ENCODE results near the gene TPTE.
"Not testable (repeated sequence)": the region's sequence is repeated elsewhere in the genome, so short reads cannot be mapped to it uniquely, and the experiment has no call there.

TPTE gene

GRCh38 chr21:10616535-10616934 is 95.2 kb downstream of the TPTE start:
- H3K36me3 ChIP-seq, result no peaks in the 10 kb centered on the region
- no peak for TF ChIP-seq CTCF (IDR thresholded peaks at IDR 0.05)
- H3K9me3 ChIP-seq, result peaks cover 8% of the 10 kb centered on the region
- no peak overlapping the region for H3K27ac ChIP-seq
- H3K4me3 ChIP-seq (ENCODE audit: low read depth in 1 of 2, low read length in 1 of 2), result no peak overlapping the region
- H3K4me1 ChIP-seq (ENCODE audit: control insufficient read depth in 1 of 2, insufficient read depth in 1 of 2, low read depth in 1 of 2, low read length in 1 of 2), result no peaks in the 10 kb centered on the region
- no peaks in the 10 kb centered on the region for H3K27me3 ChIP-seq

GRCh38 chr21:10617133-10617752 is 95.9 kb downstream of the TPTE start:
- H3K36me3 ChIP-seq; H3K27ac ChIP-seq; H3K4me3 ChIP-seq (ENCODE audit: low read depth in 1 of 2, low read length in 1 of 2); H3K27me3 ChIP-seq; H3K4me1 ChIP-seq (ENCODE audit: control insufficient read depth in 1 of 2, insufficient read depth in 1 of 2, low read depth in 1 of 2, low read length in 1 of 2); H3K9me3 ChIP-seq: not testable (repeated sequence)

- H3K36me3 ChIP-seq, result no peaks in the 10 kb centered on the region
- H3K27me3 ChIP-seq, result no peaks in the 10 kb centered on the region
- no peak overlapping the region for H3K27ac ChIP-seq
- TF ChIP-seq CTCF (IDR thresholded peaks at IDR 0.05), result no peak
- no peaks in the 10 kb centered on the region for H3K4me1 ChIP-seq (ENCODE audit: control insufficient read depth in 1 of 2, insufficient read depth in 1 of 2, low read depth in 1 of 2, low read length in 1 of 2)
- no peak overlapping the region for H3K4me3 ChIP-seq (ENCODE audit: low read depth in 1 of 2, low read length in 1 of 2)
- H3K9me3 ChIP-seq, result peaks cover 6% of the 10 kb centered on the region
Observed at GRCh38 chr21:10627316-10627863, 106.0 kb downstream of the TPTE start.

- H3K4me3 ChIP-seq (ENCODE audit: low read depth in 1 of 2, low read length in 1 of 2); H3K27ac ChIP-seq; H3K4me1 ChIP-seq (ENCODE audit: control insufficient read depth in 1 of 2, insufficient read depth in 1 of 2, low read depth in 1 of 2, low read length in 1 of 2); H3K9me3 ChIP-seq; H3K36me3 ChIP-seq; H3K27me3 ChIP-seq: not testable (repeated sequence)
Observed at GRCh38 chr21:10629239-10629638, 107.9 kb downstream of the TPTE start.

GRCh38 chr21:10630829-10631228 is 109.4 kb downstream of the TPTE start:
- not testable (repeated sequence) for H3K27ac ChIP-seq; H3K27me3 ChIP-seq; H3K4me3 ChIP-seq (ENCODE audit: low read depth in 1 of 2, low read length in 1 of 2); H3K4me1 ChIP-seq (ENCODE audit: control insufficient read depth in 1 of 2, insufficient read depth in 1 of 2, low read depth in 1 of 2, low read length in 1 of 2); H3K9me3 ChIP-seq; H3K36me3 ChIP-seq

- H3K4me3 ChIP-seq (ENCODE audit: low read depth in 1 of 2, low read length in 1 of 2); H3K27ac ChIP-seq; H3K27me3 ChIP-seq; H3K36me3 ChIP-seq; H3K4me1 ChIP-seq (ENCODE audit: control insufficient read depth in 1 of 2, insufficient read depth in 1 of 2, low read depth in 1 of 2, low read length in 1 of 2); H3K9me3 ChIP-seq: not testable (repeated sequence)
Observed at GRCh38 chr21:10631316-10631715, 109.9 kb downstream of the TPTE start.

GRCh38 chr21:10638144-10638543 is 116.8 kb downstream of the TPTE start:
- not testable (repeated sequence) for H3K27me3 ChIP-seq; H3K36me3 ChIP-seq; H3K4me3 ChIP-seq (ENCODE audit: low read depth in 1 of 2, low read length in 1 of 2); H3K27ac ChIP-seq; H3K4me1 ChIP-seq (ENCODE audit: control insufficient read depth in 1 of 2, insufficient read depth in 1 of 2, low read depth in 1 of 2, low read length in 1 of 2)
- peaks cover 16% of the 10 kb centered on the region for H3K9me3 ChIP-seq

- Histone ChIP-seq H3K4me1 (ENCODE audit: control insufficient read depth in 1 of 2, insufficient read depth in 1 of 2, low read depth in 1 of 2, low read length in 1 of 2) (no peaks in the 10 kb centered on the region), H3K36me3 (no peaks in the 10 kb centered on the region), H3K27ac (no peak overlapping the region), H3K4me3 (ENCODE audit: low read depth in 1 of 2, low read length in 1 of 2) (no peak overlapping the region), H3K27me3 (no peaks in the 10 kb centered on the region), H3K9me3 (peaks cover 16% of the 10 kb centered on the region)
- TF ChIP-seq CTCF (IDR thresholded peaks at IDR 0.05), result no peak
Observed at GRCh38 chr21:10639123-10639522, 117.7 kb downstream of the TPTE start.

GRCh38 chr21:10639746-10640145 is 118.4 kb downstream of the TPTE start:
- H3K4me1 ChIP-seq (ENCODE audit: control insufficient read depth in 1 of 2, insufficient read depth in 1 of 2, low read depth in 1 of 2, low read length in 1 of 2); H3K27ac ChIP-seq; H3K27me3 ChIP-seq; H3K4me3 ChIP-seq (ENCODE audit: low read depth in 1 of 2, low read length in 1 of 2); H3K36me3 ChIP-seq: not testable (repeated sequence)
- H3K9me3 ChIP-seq, result peaks cover 16% of the 10 kb centered on the region

Data from neutrophil (primary cell).